Endothelial cell of umbilical vein (primary cell): ENCODE data around the gene RBM20. TPM values are rescaled to one million over a fixed set of nuclear protein-coding genes. Genes with fewer than 3 reads are reported as not detected.

Source experiments
- BruUV-seq: library from RNA; stranded (reverse); fragments of 400-500 nt; replicated peaks from 2 replicates; lab custom pipeline; 2021; lab: Mats Ljungman, UMichigan
- CTCF ChIA-PET: fragments of 300-600, 350-600 bp; sonication (Branson Sonifier 250); formaldehyde crosslinking; loops from one replicate; lab custom pipeline; 2021; ENCODE audit warnings: antibody characterized with exemption, inconsistent platforms; lab: Charles Lee
- POLR2A ChIA-PET: fragments of 300-600, 350-600 bp; sonication (Branson Sonifier 250); formaldehyde crosslinking; loops from one replicate; lab custom pipeline; 2021; ENCODE audit warnings: antibody characterized with exemption, inconsistent platforms; lab: Charles Lee
- DNase-seq: peaks from one replicate; pipeline ENCODE4 v3.0.0-alpha.2; 2011; ENCODE audit warnings: low read depth, low spot score
- FAIRE-seq: peaks from 2 replicates; lab custom pipeline; 2011; peaks lifted over from hg19 to GRCh38; lab: Jason Lieb, UNC
- H2AFZ ChIP-seq: 2 replicates; pipeline ENCODE4 v1.6.0; 2012; ENCODE audit warnings: low read depth, low read length, control low read depth, inconsistent platforms
- H3K27ac ChIP-seq: 2 replicates; pipeline ENCODE4 v1.5.1; 2011; ENCODE audit warnings: low read depth, mild to moderate bottlenecking, control low read depth, low read length, moderate library complexity; ENCODE audit not compliant: insufficient read depth
- H3K27me3 ChIP-seq, 2 experiments: 2 replicates each; pipeline versions ENCODE4 v1.6.0 to v1.6.1; 2011; ENCODE audit warnings: low read length in 2 of 2, mixed read lengths in 1 of 2; ENCODE audit not compliant: control insufficient read depth in 2 of 2, insufficient read depth in 2 of 2
- H3K36me3 ChIP-seq, 2 experiments: 2 replicates in 1 of 2; 3 replicates in 1 of 2; pipeline ENCODE4 v1.5.1; 2011; ENCODE audit warnings: low read length in 2 of 2, mild to moderate bottlenecking in 1 of 2, moderate library complexity in 1 of 2; ENCODE audit not compliant: control insufficient read depth in 2 of 2, insufficient read depth in 2 of 2; ENCODE audit errors: extremely low read depth in 1 of 2
- H3K4me1 ChIP-seq: 3 replicates; pipeline ENCODE4 v1.5.1; 2011; ENCODE audit warnings: mild to moderate bottlenecking, low read length; ENCODE audit not compliant: control insufficient read depth, insufficient read depth; ENCODE audit errors: extremely low read depth
- H3K4me2 ChIP-seq: 2 replicates; pipeline ENCODE4 v1.6.1; 2011; ENCODE audit warnings: low read length, control low read depth, mixed read lengths; ENCODE audit not compliant: insufficient read depth
- H3K4me3 ChIP-seq, 3 experiments: fragments of 200-600 bp in 1 of 3; sonication (generic), shearing (Covaris generic) in 1 of 3; replicated peaks in 1 of 3; 2 replicates each; pipeline ENCODE4 v1.5.1; 2011 to 2016; ENCODE audit warnings: control low read depth in 3 of 3, low read length in 3 of 3, mild to moderate bottlenecking in 2 of 3, inconsistent platforms in 1 of 3, low read depth in 1 of 3, moderate library complexity in 1 of 3; ENCODE audit not compliant: insufficient read depth in 1 of 3
- H3K79me2 ChIP-seq: 2 replicates; pipeline ENCODE4 v1.6.0; 2012; ENCODE audit warnings: low read length, inconsistent platforms; ENCODE audit not compliant: control insufficient read depth, insufficient read depth
- H3K9ac ChIP-seq: replicated peaks from 2 replicates; pipeline ENCODE3; 2011; ENCODE audit warnings: low read length, control low read depth; ENCODE audit not compliant: insufficient read depth; ENCODE audit errors: extremely low read depth
- H3K9me1 ChIP-seq: replicated peaks from 3 replicates; pipeline ENCODE4 v1.6.0; 2011; ENCODE audit warnings: mild to moderate bottlenecking, low read length; ENCODE audit not compliant: control insufficient read depth, insufficient read depth; ENCODE audit errors: extremely low read depth
- H3K9me3 ChIP-seq: replicated peaks from 2 replicates; pipeline ENCODE4 v1.5.1; 2012; ENCODE audit warnings: low read length, inconsistent platforms; ENCODE audit not compliant: control insufficient read depth, insufficient read depth
- H4K20me1 ChIP-seq: replicated peaks from 2 replicates; pipeline ENCODE3; 2011; ENCODE audit warnings: mild to moderate bottlenecking, low read length; ENCODE audit not compliant: control insufficient read depth, insufficient read depth; ENCODE audit errors: extremely low read depth
- CTCF ChIP-seq, 2 donors: IDR thresholded peaks; 1 replicate in 1 of 2; 2 replicates in 1 of 2; pipeline ENCODE4 v1.5.1; 2011; ENCODE audit warnings: low read length in 2 of 2, mild to moderate bottlenecking in 2 of 2, moderate library complexity in 2 of 2, control low read depth in 1 of 2, inconsistent platforms in 1 of 2, low read depth in 1 of 2; ENCODE audit not compliant: insufficient read depth in 1 of 2; ENCODE audit errors: extremely low read depth in 1 of 2
- EZH2 ChIP-seq: IDR thresholded peaks from 2 replicates; pipeline ENCODE4 v1.6.1; 2012; ENCODE audit warnings: borderline replicate concordance, low read depth, mild to moderate bottlenecking, moderate library complexity, low read length, inconsistent platforms; ENCODE audit not compliant: severe bottlenecking
- FOS ChIP-seq: IDR thresholded peaks from 2 replicates; pipeline ENCODE4 v1.6.1; 2011; ENCODE audit warnings: mild to moderate bottlenecking, low read length, moderate library complexity, borderline replicate concordance; ENCODE audit not compliant: insufficient read depth
- GATA2 ChIP-seq: IDR thresholded peaks from 2 replicates; pipeline ENCODE4 v1.7.0; 2011; ENCODE audit warnings: low read depth, mild to moderate bottlenecking, moderate library complexity, mixed read lengths, low read length; ENCODE audit not compliant: insufficient read length, insufficient read depth
- JUN ChIP-seq: IDR thresholded peaks from 2 replicates; pipeline ENCODE4 v1.6.1; 2011; ENCODE audit warnings: borderline replicate concordance, low read depth; ENCODE audit not compliant: insufficient read length, insufficient read depth
- MAX ChIP-seq: IDR thresholded peaks from 2 replicates; pipeline ENCODE4 v1.6.1; 2011; ENCODE audit not compliant: insufficient read depth, insufficient read length
- MYC ChIP-seq: IDR thresholded peaks from one replicate; pipeline ENCODE4 v1.6.1; 2011; ENCODE audit warnings: mild to moderate bottlenecking, low read depth, low read length
- POLR2A ChIP-seq: IDR thresholded peaks from 2 replicates; pipeline ENCODE4 v1.6.1; 2012; ENCODE audit warnings: low read depth, mild to moderate bottlenecking, control low read depth, low read length
- POLR2AphosphoS5 ChIP-seq: IDR thresholded peaks from 2 replicates; pipeline ENCODE4 v1.6.1; 2012; ENCODE audit warnings: low read depth, mild to moderate bottlenecking, control low read depth, low read length, moderate library complexity; ENCODE audit not compliant: insufficient read depth
- dilution Hi-C: fragments of 300-500 bp; cut with MboI; formaldehyde crosslinking; loops from one replicate; pipeline ENCODE4 v1.15.0; 2019; ENCODE audit warnings: low sequenced_read_pairs; ENCODE audit not compliant: extremely low pct_ligation_motif_present
- intact Hi-C: fragments of 100-400 bp; cut with micrococcal nuclease; formaldehyde crosslinking; loops from one replicate; pipeline ENCODE4 v1.10.0; 2022
- polyA plus RNA-seq, 4 experiments: library from polyadenylated mRNA; depleted of rRNA in 3 of 4; stranded (reverse) in 3 of 4; unstranded in 1 of 4; fragments of >200 nt; gene quantifications; 2 replicates each; pipeline versions ENCODE4 v1.2.1 to v1.2.3, GENCODE V29; 2011 to 2012; ENCODE audit warnings: missing spikeins in 1 of 4
- total RNA-seq: library from RNA; stranded (reverse); gene quantifications from 2 replicates; pipeline ENCODE4 v1.2.3, GENCODE V29; 2021

RBM20 gene
- total and polyA plus RNA-seq, 2 donors (not counting 3 experiments of a cell fraction or from before 2014, with no cell fraction given), result 0.04 TPM; not detected in 1

- FAIRE-seq, result no peak
- Histone ChIP-seq H3K4me3 (no peak overlapping the region), H3K4me2 (no peak overlapping the region), H3K9me3 (no peaks in the 10 kb centered on the region), H3K79me2 (no peaks in the 10 kb centered on the region), H2AFZ (no peak overlapping the region), H3K36me3 (no peaks in the 10 kb centered on the region), H3K9ac (no peak overlapping the region), H3K27me3 (no peaks in the 10 kb centered on the region), H3K9me1 (no peaks in the 10 kb centered on the region), H3K4me1 (peaks cover 3% of the 10 kb centered on the region), H4K20me1 (no peaks in the 10 kb centered on the region), H3K27ac (no peak overlapping the region)
- ChIA-PET POLR2A (no interaction called here), CTCF (interaction anchor here (1.2 kb wide), 1 partner anchor 87 kb away, joined by 3 read pairs; no protein-coding TSS in a partner anchor)
- intact Hi-C loops, result no loop called here
- no TSS peak for BruUV-seq
- no peak for TF ChIP-seq POLR2AphosphoS5
- no peak for TF ChIP-seq JUN
- no peak for TF ChIP-seq EZH2
- no peak for TF ChIP-seq MAX
- TF ChIP-seq GATA2, result no peak
- dilution Hi-C loops, result no loop called here
- DNase-seq, result no peak
Observed at GRCh38 chr10:110806335-110806734, 162.2 kb downstream of the RBM20 start.

- POLR2A ChIA-PET, result interaction anchor here (0.6 kb wide), 1 partner anchor 1179 kb away, joined by 10 read pairs; no protein-coding TSS in a partner anchor
- FAIRE-seq (no peak), DNase-seq (no peak)
- intact Hi-C loops (no loop called here), dilution Hi-C loops (no loop called here)
- TF ChIP-seq EZH2 (no peak), CTCF (IDR thresholded peaks at IDR 0.05; ENCODE audit: extremely low read depth in 1 of 2, insufficient read depth in 1 of 2, low read depth in 1 of 2, low read length in 2 of 2) (no peak), POLR2AphosphoS5 (no peak), FOS (no peak), MAX (no peak), JUN (no peak), MYC (no peak), GATA2 (no peak), POLR2A (no peak)
- Histone ChIP-seq H3K4me3 (no peak overlapping the region), H3K79me2 (no peaks in the 10 kb centered on the region), H3K9me1 (no peaks in the 10 kb centered on the region), H3K9me3 (no peaks in the 10 kb centered on the region), H2AFZ (no peak overlapping the region), H3K9ac (no peak overlapping the region), H3K4me2 (no peak overlapping the region), H3K4me1 (no peaks in the 10 kb centered on the region), H3K36me3 (no peaks in the 10 kb centered on the region), H4K20me1 (no peaks in the 10 kb centered on the region), H3K27me3 (no peaks in the 10 kb centered on the region), H3K27ac (no peak overlapping the region)
- no TSS peak for BruUV-seq
- CTCF ChIA-PET, result interaction anchor here (0.7 to 1.1 kb wide), 2 partner anchors 62 to 86 kb away, joined by 3 read pairs; no protein-coding TSS in a partner anchor
Observed at GRCh38 chr10:110808123-110808522, 164.0 kb downstream of the RBM20 start.
